ENCODE measurements around the gene DAPK2. TPM values are rescaled to one million over a fixed set of nuclear protein-coding genes. Genes with fewer than 3 reads are reported as not detected.

DAPK2 gene
- total and polyA plus RNA-seq, 2 of the 13 experiments (the other 11 are each of a cell fraction or from before 2014, with no cell fraction given), result 0.33 to 0.63 TPM

DNA sequence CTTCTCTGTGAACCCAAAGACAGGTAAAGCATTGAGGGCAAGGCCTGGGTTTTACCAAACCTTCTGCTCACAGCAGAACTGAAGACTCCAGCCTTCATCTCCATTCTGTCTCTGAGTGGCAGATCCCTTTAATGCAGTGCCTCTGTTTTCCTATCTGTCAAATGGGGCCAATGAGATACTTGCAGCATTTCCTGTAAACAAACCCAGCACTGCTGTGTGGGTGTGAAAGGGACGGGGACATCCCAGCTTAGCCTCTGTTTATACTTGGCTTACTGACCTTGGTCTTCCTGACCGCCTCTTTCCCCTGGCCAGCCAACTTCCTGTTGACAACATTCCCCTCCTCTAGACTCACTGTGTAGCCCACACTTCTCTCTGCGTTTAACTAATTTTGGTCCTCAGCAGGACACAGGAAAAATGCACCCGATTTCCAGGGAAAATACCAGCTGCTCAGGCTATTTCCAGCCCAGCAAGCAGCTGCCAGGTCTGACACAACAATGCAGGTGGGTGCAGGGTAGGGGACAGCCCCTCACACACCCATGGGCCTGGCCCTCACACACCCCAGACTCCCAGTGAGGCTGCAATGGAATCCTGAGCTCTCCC is 106.7 kb downstream of the DAPK2 start (continued):
- TF ChIP-seq, protein P1, sequence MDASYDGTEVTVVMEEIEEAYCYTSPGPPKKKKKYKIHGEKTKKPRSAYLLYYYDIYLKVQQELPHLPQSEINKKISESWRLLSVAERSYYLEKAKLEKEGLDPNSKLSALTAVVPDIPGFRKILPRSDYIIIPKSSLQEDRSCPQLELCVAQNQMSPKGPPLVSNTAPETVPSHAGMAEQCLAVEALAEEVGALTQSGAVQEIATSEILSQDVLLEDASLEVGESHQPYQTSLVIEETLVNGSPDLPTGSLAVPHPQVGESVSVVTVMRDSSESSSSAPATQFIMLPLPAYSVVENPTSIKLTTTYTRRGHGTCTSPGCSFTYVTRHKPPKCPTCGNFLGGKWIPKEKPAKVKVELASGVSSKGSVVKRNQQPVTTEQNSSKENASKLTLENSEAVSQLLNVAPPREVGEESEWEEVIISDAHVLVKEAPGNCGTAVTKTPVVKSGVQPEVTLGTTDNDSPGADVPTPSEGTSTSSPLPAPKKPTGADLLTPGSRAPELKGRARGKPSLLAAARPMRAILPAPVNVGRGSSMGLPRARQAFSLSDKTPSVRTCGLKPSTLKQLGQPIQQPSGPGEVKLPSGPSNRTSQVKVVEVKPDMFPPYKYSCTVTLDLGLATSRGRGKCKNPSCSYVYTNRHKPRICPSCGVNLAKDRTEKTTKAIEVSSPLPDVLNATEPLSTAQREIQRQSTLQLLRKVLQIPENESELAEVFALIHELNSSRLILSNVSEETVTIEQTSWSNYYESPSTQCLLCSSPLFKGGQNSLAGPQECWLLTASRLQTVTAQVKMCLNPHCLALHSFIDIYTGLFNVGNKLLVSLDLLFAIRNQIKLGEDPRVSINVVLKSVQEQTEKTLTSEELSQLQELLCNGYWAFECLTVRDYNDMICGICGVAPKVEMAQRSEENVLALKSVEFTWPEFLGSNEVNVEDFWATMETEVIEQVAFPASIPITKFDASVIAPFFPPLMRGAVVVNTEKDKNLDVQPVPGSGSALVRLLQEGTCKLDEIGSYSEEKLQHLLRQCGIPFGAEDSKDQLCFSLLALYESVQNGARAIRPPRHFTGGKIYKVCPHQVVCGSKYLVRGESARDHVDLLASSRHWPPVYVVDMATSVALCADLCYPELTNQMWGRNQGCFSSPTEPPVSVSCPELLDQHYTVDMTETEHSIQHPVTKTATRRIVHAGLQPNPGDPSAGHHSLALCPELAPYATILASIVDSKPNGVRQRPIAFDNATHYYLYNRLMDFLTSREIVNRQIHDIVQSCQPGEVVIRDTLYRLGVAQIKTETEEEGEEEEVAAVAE (CRISPR knock-in tag; IDR thresholded peaks at IDR 0.05; ENCODE audit: borderline replicate concordance), result no peak
- TF ChIP-seq RXRA (CRISPR knock-in tag; IDR thresholded peaks at IDR 0.05) (peak; percentile 80), CREM (IDR thresholded peaks at IDR 0.05) (peak; percentile 62), CREM (CRISPR knock-in tag; IDR thresholded peaks at IDR 0.05) (no peak), PHF5A (CRISPR knock-in tag; IDR thresholded peaks at IDR 0.05; ENCODE audit: low read depth, unreplicated experiment) (peak; percentile 62), FOSL2 (CRISPR knock-in tag; IDR thresholded peaks at IDR 0.05) (peak; percentile 87), ZNF644 (CRISPR knock-in tag; IDR thresholded peaks at IDR 0.05; ENCODE audit: low read depth) (peak; percentile 75), FOXA1 (IDR thresholded peaks at IDR 0.05) (no peak), FOXA1 (CRISPR knock-in tag; IDR thresholded peaks at IDR 0.05) (peak; percentile 85), CENPX (CRISPR knock-in tag; IDR thresholded peaks at IDR 0.05) (no peak), CEBPG (CRISPR knock-in tag; IDR thresholded peaks at IDR 0.05) (peak; percentile 49; the same call in 1 of the 2 replicates), BRCA1 (CRISPR knock-in tag; IDR thresholded peaks at IDR 0.05) (peak; percentile 64; the same call in 1 of the 2 replicates), ZNF44 (CRISPR knock-in tag; IDR thresholded peaks at IDR 0.05) (no peak), ARNTL (CRISPR knock-in tag; IDR thresholded peaks at IDR 0.05) (peak; percentile 58; the same call in 1 of the 2 replicates), TCF7L2 (IDR thresholded peaks at IDR 0.05; ENCODE audit: low read depth, low read length) (no peak)
- TF ChIP-seq, protein P2, sequence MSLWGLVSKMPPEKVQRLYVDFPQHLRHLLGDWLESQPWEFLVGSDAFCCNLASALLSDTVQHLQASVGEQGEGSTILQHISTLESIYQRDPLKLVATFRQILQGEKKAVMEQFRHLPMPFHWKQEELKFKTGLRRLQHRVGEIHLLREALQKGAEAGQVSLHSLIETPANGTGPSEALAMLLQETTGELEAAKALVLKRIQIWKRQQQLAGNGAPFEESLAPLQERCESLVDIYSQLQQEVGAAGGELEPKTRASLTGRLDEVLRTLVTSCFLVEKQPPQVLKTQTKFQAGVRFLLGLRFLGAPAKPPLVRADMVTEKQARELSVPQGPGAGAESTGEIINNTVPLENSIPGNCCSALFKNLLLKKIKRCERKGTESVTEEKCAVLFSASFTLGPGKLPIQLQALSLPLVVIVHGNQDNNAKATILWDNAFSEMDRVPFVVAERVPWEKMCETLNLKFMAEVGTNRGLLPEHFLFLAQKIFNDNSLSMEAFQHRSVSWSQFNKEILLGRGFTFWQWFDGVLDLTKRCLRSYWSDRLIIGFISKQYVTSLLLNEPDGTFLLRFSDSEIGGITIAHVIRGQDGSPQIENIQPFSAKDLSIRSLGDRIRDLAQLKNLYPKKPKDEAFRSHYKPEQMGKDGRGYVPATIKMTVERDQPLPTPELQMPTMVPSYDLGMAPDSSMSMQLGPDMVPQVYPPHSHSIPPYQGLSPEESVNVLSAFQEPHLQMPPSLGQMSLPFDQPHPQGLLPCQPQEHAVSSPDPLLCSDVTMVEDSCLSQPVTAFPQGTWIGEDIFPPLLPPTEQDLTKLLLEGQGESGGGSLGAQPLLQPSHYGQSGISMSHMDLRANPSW (CRISPR knock-in tag; IDR thresholded peaks at IDR 0.05; ENCODE audit: borderline replicate concordance), result no peak; the same call in 1 of the 2 replicates
- TF ChIP-seq, protein P3, sequence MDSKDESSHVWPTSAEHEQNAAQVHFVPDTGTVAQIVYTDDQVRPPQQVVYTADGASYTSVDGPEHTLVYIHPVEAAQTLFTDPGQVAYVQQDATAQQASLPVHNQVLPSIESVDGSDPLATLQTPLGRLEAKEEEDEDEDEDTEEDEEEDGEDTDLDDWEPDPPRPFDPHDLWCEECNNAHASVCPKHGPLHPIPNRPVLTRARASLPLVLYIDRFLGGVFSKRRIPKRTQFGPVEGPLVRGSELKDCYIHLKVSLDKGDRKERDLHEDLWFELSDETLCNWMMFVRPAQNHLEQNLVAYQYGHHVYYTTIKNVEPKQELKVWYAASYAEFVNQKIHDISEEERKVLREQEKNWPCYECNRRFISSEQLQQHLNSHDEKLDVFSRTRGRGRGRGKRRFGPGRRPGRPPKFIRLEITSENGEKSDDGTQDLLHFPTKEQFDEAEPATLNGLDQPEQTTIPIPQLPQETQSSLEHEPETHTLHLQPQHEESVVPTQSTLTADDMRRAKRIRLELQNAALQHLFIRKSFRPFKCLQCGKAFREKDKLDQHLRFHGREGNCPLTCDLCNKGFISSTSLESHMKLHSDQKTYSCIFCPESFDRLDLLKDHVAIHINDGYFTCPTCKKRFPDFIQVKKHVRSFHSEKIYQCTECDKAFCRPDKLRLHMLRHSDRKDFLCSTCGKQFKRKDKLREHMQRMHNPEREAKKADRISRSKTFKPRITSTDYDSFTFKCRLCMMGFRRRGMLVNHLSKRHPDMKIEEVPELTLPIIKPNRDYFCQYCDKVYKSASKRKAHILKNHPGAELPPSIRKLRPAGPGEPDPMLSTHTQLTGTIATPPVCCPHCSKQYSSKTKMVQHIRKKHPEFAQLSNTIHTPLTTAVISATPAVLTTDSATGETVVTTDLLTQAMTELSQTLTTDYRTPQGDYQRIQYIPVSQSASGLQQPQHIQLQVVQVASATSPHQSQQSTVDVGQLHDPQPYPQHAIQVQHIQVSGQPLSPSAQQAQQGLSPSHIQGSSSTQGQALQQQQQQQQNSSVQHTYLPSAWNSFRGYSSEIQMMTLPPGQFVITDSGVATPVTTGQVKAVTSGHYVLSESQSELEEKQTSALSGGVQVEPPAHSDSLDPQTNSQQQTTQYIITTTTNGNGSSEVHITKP (CRISPR knock-in tag; IDR thresholded peaks at IDR 0.05; ENCODE audit: low read depth), result peak; percentile 72; the same call in 1 of the 2 replicates
- TF ChIP-seq, protein P4, sequence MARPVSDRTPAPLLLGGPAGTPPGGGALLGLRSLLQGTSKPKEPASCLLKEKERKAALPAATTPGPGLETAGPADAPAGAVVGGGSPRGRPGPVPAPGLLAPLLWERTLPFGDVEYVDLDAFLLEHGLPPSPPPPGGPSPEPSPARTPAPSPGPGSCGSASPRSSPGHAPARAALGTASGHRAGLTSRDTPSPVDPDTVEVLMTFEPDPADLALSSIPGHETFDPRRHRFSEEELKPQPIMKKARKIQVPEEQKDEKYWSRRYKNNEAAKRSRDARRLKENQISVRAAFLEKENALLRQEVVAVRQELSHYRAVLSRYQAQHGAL (CRISPR knock-in tag; IDR thresholded peaks at IDR 0.05; ENCODE audit: not compliant biosample characterization), result no peak
- TF ChIP-seq, protein P5, sequence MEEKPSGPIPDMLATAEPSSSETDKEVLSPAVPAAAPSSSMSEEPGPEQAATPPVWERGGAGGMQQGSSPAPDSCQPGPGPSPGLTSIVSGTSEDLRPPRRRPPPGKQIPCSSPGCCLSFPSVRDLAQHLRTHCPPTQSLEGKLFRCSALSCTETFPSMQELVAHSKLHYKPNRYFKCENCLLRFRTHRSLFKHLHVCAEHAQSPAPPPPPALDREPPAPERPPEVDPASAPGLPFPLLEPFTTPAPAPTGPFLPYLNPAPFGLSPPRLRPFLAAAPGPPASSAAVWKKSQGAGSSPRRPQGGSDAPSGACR (CRISPR knock-in tag; IDR thresholded peaks at IDR 0.05), result peak; percentile 93

Measured in HepG2 (cell line).